Neural progenitor cell (in vitro differentiated cells): ENCODE results near the gene MMP28. TPM values are rescaled to one million over a fixed set of nuclear protein-coding genes. Genes with fewer than 3 reads are reported as not detected.

Experiments used
- DNase-seq: peaks from one replicate; pipeline ENCODE4 v3.0.0-alpha.2; 2016; ENCODE audit warnings: low spot score
- H2AFZ ChIP-seq: fragments of 200-600 bp; sonication (generic); replicated peaks from 2 replicates; pipeline ENCODE4 v1.6.1; 2016; ENCODE audit warnings: antibody characterized with exemption
- H3F3A ChIP-seq: fragments of 200-600 bp; sonication (generic); 2 replicates; pipeline ENCODE4 v1.6.1; 2016; ENCODE audit warnings: antibody characterized with exemption, low read depth
- H3K27ac ChIP-seq: fragments of 200-600 bp; sonication (generic); 2 replicates; pipeline ENCODE4 v1.5.1; 2016; ENCODE audit warnings: mild to moderate bottlenecking
- H3K27me3 ChIP-seq: fragments of 200-600 bp; sonication (generic); 2 replicates; pipeline ENCODE4 v1.6.1; 2016; ENCODE audit warnings: mild to moderate bottlenecking, moderate library complexity
- H3K36me3 ChIP-seq: fragments of 200-600 bp; sonication (generic); 2 replicates; pipeline ENCODE4 v1.5.1; 2016
- H3K4me1 ChIP-seq: fragments of 200-600 bp; sonication (generic); 2 replicates; pipeline ENCODE4 v1.6.1; 2016; ENCODE audit warnings: mixed run types
- H3K4me2 ChIP-seq: fragments of 200-600 bp; sonication (generic); 2 replicates; pipeline ENCODE4 v1.6.1; 2016
- H3K4me3 ChIP-seq: fragments of 200-600 bp; sonication (generic); 2 replicates; pipeline ENCODE4 v1.5.1; 2016
- H3K79me2 ChIP-seq: fragments of 200-600 bp; sonication (generic); 2 replicates; pipeline ENCODE4 v1.6.1; 2016; ENCODE audit warnings: low read depth
- H3K9ac ChIP-seq: fragments of 200-600 bp; sonication (generic); 2 replicates; pipeline ENCODE4 v1.6.1; 2016
- H3K9me3 ChIP-seq: fragments of 200-600 bp; sonication (generic); 2 replicates; pipeline ENCODE4 v1.5.1; 2016; ENCODE audit warnings: low read depth
- H4K20me1 ChIP-seq: fragments of 200-600 bp; sonication (generic); 2 replicates; pipeline ENCODE4 v1.6.1; 2016; ENCODE audit warnings: low read depth
- H3K27ac Mint-ChIP-seq: 3 replicates; pipeline ENCODE4 v1.8.0; 2021; ENCODE audit warnings: mixed read lengths
- H3K27me3 Mint-ChIP-seq: 2 replicates; pipeline ENCODE4 v1.8.0; 2022; ENCODE audit warnings: low read depth, mild to moderate bottlenecking, inconsistent platforms, moderate library complexity, mixed read lengths; ENCODE audit not compliant: insufficient read depth
- H3K36me3 Mint-ChIP-seq: 3 replicates; pipeline ENCODE4 v1.8.0; 2021; ENCODE audit warnings: mixed read lengths
- H3K4me1 Mint-ChIP-seq: 3 replicates; pipeline ENCODE4 v1.8.0; 2021; ENCODE audit warnings: mixed read lengths
- H3K4me3 Mint-ChIP-seq: 3 replicates; pipeline ENCODE4 v1.8.0; 2021; ENCODE audit warnings: mild to moderate bottlenecking, moderate library complexity, mixed read lengths
- H3K9me3 Mint-ChIP-seq: 3 replicates; pipeline ENCODE4 v1.8.0; 2020; ENCODE audit warnings: mixed read lengths
- CTCF ChIP-seq: fragments of 200-600 bp; sonication (generic); IDR thresholded peaks from 2 replicates; pipeline ENCODE4 v1.5.1; 2017; ENCODE audit warnings: antibody characterized with exemption, mild to moderate bottlenecking
- EZH2 ChIP-seq: fragments of 200-600 bp; sonication (generic); IDR thresholded peaks from 2 replicates; pipeline ENCODE4 v1.6.1; 2017; ENCODE audit warnings: antibody characterized with exemption, mild to moderate bottlenecking, moderate library complexity
- EZH2phosphoT487 ChIP-seq: fragments of 200-600 bp; sonication (generic); IDR thresholded peaks from 2 replicates; pipeline ENCODE4 v1.6.1; 2017; ENCODE audit warnings: antibody characterized with exemption
- total RNA-seq: library from RNA; depleted of rRNA; stranded (reverse); fragments of >200 nt; gene quantifications from 2 replicates; pipeline ENCODE4 v1.2.3, GENCODE V29; 2015; ENCODE audit warnings: low replicate concordance

The MMP28 gene
- total RNA-seq, 1 donor from 2014 or later, result not detected

- H3K4me1 ChIP-seq, result no peaks in the 10 kb centered on the region
- H3K36me3 Mint-ChIP-seq, result no peaks in the 10 kb centered on the region
- H3K9ac ChIP-seq, result no peak overlapping the region
- no peak overlapping the region for H3K4me3 ChIP-seq
- no peak overlapping the region for H3K27ac Mint-ChIP-seq
- H3K9me3 ChIP-seq, result no peaks in the 10 kb centered on the region
- H3K4me3 Mint-ChIP-seq, result no peak overlapping the region
- no peaks in the 10 kb centered on the region for H3K79me2 ChIP-seq
- H4K20me1 ChIP-seq, result peaks cover 27% of the 10 kb centered on the region
- no peaks in the 10 kb centered on the region for H3F3A ChIP-seq
- H3K27me3 ChIP-seq, result peaks cover 51% of the 10 kb centered on the region
- peaks cover 26% of the 10 kb centered on the region for H3K27me3 Mint-ChIP-seq
- H3K36me3 ChIP-seq, result no peaks in the 10 kb centered on the region
- no peak overlapping the region for H3K27ac ChIP-seq
- H2AFZ ChIP-seq, result no peak overlapping the region
- no peak for DNase-seq
- peaks cover 16% of the 10 kb centered on the region for H3K4me1 Mint-ChIP-seq
- TF ChIP-seq EZH2, result no peak
- no peak for TF ChIP-seq CTCF
- no peak for TF ChIP-seq EZH2phosphoT487
- no peak overlapping the region for H3K4me2 ChIP-seq
- no peaks in the 10 kb centered on the region for H3K9me3 Mint-ChIP-seq
These were observed 50.2 kb downstream of the MMP28 start for GRCh38 chr17:35745246-35745645.

DNA sequence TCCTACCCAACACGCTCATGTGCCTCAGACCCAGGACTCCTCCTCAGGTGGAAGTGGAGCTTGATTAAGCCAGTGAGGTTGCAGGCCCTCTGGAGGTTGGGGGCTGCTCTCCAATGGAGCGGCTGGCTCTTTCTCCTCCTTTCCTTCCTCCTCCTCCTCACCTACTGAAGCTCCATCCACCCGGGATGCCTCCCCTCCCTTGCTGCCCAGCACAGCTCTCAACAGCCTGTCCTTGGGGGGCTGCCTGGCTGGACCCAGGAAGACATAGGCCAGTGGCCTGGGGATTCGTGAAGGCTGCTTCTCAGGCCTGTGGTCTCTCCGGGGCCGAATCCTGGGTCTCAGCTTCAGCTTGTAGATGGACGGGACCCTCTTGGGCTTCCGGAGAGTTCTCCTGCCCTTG is 50.6 kb downstream of the MMP28 start:
- no peak overlapping the region for H3K27ac ChIP-seq
- no peaks in the 10 kb centered on the region for H3K9me3 Mint-ChIP-seq
- peaks cover 31% of the 10 kb centered on the region for H4K20me1 ChIP-seq
- H3F3A ChIP-seq, result no peaks in the 10 kb centered on the region
- H3K9ac ChIP-seq, result no peak overlapping the region
- H2AFZ ChIP-seq, result no peak overlapping the region
- no peaks in the 10 kb centered on the region for H3K9me3 ChIP-seq
- no peaks in the 10 kb centered on the region for H3K36me3 Mint-ChIP-seq
- peaks cover 13% of the 10 kb centered on the region for H3K4me1 Mint-ChIP-seq
- DNase-seq, result no peak
- no peak overlapping the region for H3K4me3 ChIP-seq
- H3K4me1 ChIP-seq, result no peaks in the 10 kb centered on the region
- H3K27me3 Mint-ChIP-seq, result peaks cover 25% of the 10 kb centered on the region
- no peaks in the 10 kb centered on the region for H3K79me2 ChIP-seq
- H3K4me3 Mint-ChIP-seq, result no peak overlapping the region
- no peak overlapping the region for H3K4me2 ChIP-seq
- TF ChIP-seq EZH2phosphoT487, result no peak
- no peak for TF ChIP-seq EZH2
- no peak for TF ChIP-seq CTCF
- peaks cover 51% of the 10 kb centered on the region for H3K27me3 ChIP-seq
- H3K36me3 ChIP-seq, result no peaks in the 10 kb centered on the region
- no peak overlapping the region for H3K27ac Mint-ChIP-seq

DNA sequence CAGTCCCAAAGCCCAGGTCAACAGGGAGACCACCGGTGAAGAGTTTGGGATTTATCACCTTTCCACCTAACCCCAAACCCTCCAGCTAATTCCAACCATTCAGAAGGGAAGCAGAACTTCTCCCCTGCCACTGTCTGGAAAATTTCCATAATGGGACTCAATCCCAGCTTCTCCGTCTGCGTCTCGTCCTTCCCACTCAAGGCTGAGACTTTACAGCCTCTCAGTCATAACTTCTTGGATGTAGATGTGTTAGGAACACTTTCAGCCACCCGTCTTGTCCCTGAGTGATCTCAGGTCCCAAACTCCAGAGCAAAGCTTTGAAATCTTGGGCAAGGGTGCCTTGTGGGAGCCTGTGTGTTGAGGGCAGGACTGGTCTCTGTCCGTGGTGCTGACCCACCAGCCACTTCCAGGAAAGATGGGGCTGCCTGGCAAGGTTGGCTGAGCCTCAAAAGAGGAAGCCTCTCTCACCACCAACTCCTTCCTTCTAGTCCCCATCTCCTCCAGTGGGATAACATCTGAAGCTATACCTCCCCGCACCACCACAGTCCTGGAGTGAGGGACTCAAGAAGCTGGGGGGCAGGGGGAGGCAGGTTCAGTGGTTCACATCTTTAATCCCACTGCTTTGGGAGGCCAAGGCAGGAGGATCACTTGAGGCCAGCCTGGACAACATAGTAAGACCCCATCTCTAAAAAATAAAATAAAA is 51.7 kb downstream of the MMP28 start:
- no peaks in the 10 kb centered on the region for H3K36me3 Mint-ChIP-seq
- H3K4me3 Mint-ChIP-seq, result no peak overlapping the region
- H3K4me3 ChIP-seq, result no peak overlapping the region
- H3K36me3 ChIP-seq, result no peaks in the 10 kb centered on the region
- peak; percentile 77 for DNase-seq
- peaks cover 21% of the 10 kb centered on the region for H3K27me3 Mint-ChIP-seq
- H3K9me3 ChIP-seq, result no peaks in the 10 kb centered on the region
- H3K79me2 ChIP-seq, result no peaks in the 10 kb centered on the region
- no peaks in the 10 kb centered on the region for H3K9me3 Mint-ChIP-seq
- peaks cover 51% of the 10 kb centered on the region for H3K27me3 ChIP-seq
- H3K4me1 Mint-ChIP-seq, result peaks cover 8% of the 10 kb centered on the region
- H4K20me1 ChIP-seq, result peaks cover 31% of the 10 kb centered on the region
- H3K27ac ChIP-seq, result no peak overlapping the region
- no peak overlapping the region for H3K27ac Mint-ChIP-seq
- TF ChIP-seq EZH2phosphoT487 (no peak), EZH2 (no peak), CTCF (no peak)
- no peaks in the 10 kb centered on the region for H3K4me1 ChIP-seq
- no peaks in the 10 kb centered on the region for H3F3A ChIP-seq
- no peak overlapping the region for H3K9ac ChIP-seq
- no peak overlapping the region for H3K4me2 ChIP-seq
- H2AFZ ChIP-seq, result no peak overlapping the region
